Measurements from ENCODE around the gene PIGR.

Gene PIGR

GRCh38 chr1:206885341-206886060, 60.8 kb downstream of the PIGR start:
- no peak for TF ChIP-seq CTCF (IDR thresholded peaks at IDR 0.05; ENCODE audit: extremely low read depth, missing control alignments)
- no peak for DNase-seq (ENCODE audit: low spot score)

GRCh38 chr1:206883876-206884275, 62.4 kb downstream of the PIGR start:
- no peak for DNase-seq (ENCODE audit: low spot score)
- TF ChIP-seq CTCF (IDR thresholded peaks at IDR 0.05; ENCODE audit: extremely low read depth, missing control alignments) = no peak

- no peak for DNase-seq (ENCODE audit: low spot score)
- TF ChIP-seq CTCF (IDR thresholded peaks at IDR 0.05; ENCODE audit: extremely low read depth, missing control alignments) = no peak
Measured at GRCh38 chr1:206883160-206883559, 63.1 kb downstream of the PIGR start.

GRCh38 chr1:206882555-206882954, 63.7 kb downstream of the PIGR start:
- TF ChIP-seq CTCF (IDR thresholded peaks at IDR 0.05; ENCODE audit: extremely low read depth, missing control alignments) = no peak

GRCh38 chr1:206880314-206880713, 66.0 kb downstream of the PIGR start:
- no peak for DNase-seq (ENCODE audit: low spot score)
- TF ChIP-seq CTCF (IDR thresholded peaks at IDR 0.05; ENCODE audit: extremely low read depth, missing control alignments) = no peak

More at GRCh38 chr1:206882555-206882954, 63.7 kb downstream of the PIGR start:
- DNase-seq (ENCODE audit: low spot score) = no peak
